DOHH2 (cell line): ENCODE measurements around the gene CDH2.

ENCODE experiments used
- H3F3A ChIP-seq: fragments of 200-600 bp; sonication (generic), shearing (Covaris generic); 2 replicates; pipeline ENCODE4 v1.6.0; 2016; ENCODE audit warnings: antibody characterized with exemption, mild to moderate bottlenecking; ENCODE audit not compliant: control insufficient read depth, insufficient read depth
- H3K27ac ChIP-seq: fragments of 200-600 bp; sonication (generic); 2 replicates; pipeline ENCODE4 v1.5.1; 2014; ENCODE audit warnings: low read depth, mild to moderate bottlenecking, low read length, moderate library complexity
- H3K27me3 ChIP-seq: fragments of 200-600 bp; sonication (generic); 2 replicates; pipeline ENCODE4 v1.6.1; 2014; ENCODE audit warnings: mild to moderate bottlenecking, low read length, mixed read lengths; ENCODE audit not compliant: control insufficient read depth
- H3K36me3 ChIP-seq: fragments of 200-600 bp; sonication (generic); 2 replicates; pipeline ENCODE4 v1.6.1; 2014; ENCODE audit warnings: mild to moderate bottlenecking, low read length, moderate library complexity, mixed read lengths; ENCODE audit not compliant: control insufficient read depth
- H3K4me1 ChIP-seq: fragments of 200-600 bp; sonication (generic); 2 replicates; pipeline ENCODE4 v1.6.1; 2014; ENCODE audit warnings: mild to moderate bottlenecking, low read length, mixed read lengths; ENCODE audit not compliant: control insufficient read depth
- H3K4me2 ChIP-seq: fragments of 200-600 bp; sonication (generic); 2 replicates; pipeline ENCODE4 v1.6.0; 2014; ENCODE audit warnings: mild to moderate bottlenecking, low read length, moderate library complexity
- H3K4me3 ChIP-seq: fragments of 200-600 bp; sonication (generic); 2 replicates; pipeline ENCODE4 v1.5.1; 2014; ENCODE audit warnings: mild to moderate bottlenecking, low read length, mixed read lengths
- H3K79me2 ChIP-seq: fragments of 200-600 bp; sonication (generic); 2 replicates; pipeline ENCODE4 v1.6.1; 2014; ENCODE audit warnings: mild to moderate bottlenecking, low read length, mixed read lengths; ENCODE audit not compliant: control insufficient read depth
- H3K9me2 ChIP-seq: fragments of 200-600 bp; sonication (generic); replicated peaks from 2 replicates; pipeline ENCODE4 v1.6.1; 2014; ENCODE audit warnings: mild to moderate bottlenecking, low read length, mixed read lengths; ENCODE audit not compliant: control insufficient read depth
- H3K9me3 ChIP-seq: fragments of 200-600 bp; sonication (generic); 2 replicates; pipeline ENCODE4 v1.6.1; 2014; ENCODE audit warnings: antibody characterized with exemption, low read length, mixed read lengths; ENCODE audit not compliant: control insufficient read depth, insufficient read depth
- H4K20me1 ChIP-seq: fragments of 200-600 bp; sonication (generic); 2 replicates; pipeline ENCODE4 v1.6.0; 2014; ENCODE audit warnings: low read depth, mild to moderate bottlenecking, antibody characterized with exemption, low read length, moderate library complexity; ENCODE audit not compliant: control insufficient read depth, insufficient read depth
- CTCF ChIP-seq: fragments of 200-600 bp; sonication (generic); IDR thresholded peaks from one replicate; pipeline ENCODE4 v1.5.1; 2014; ENCODE audit warnings: antibody characterized with exemption, mild to moderate bottlenecking, low read depth, low read length; ENCODE audit not compliant: poor library complexity, severe bottlenecking
- EZH2phosphoT487 ChIP-seq: fragments of 200-600 bp; sonication (generic); IDR thresholded peaks from 2 replicates; pipeline ENCODE4 v1.6.1; 2017; ENCODE audit warnings: borderline replicate concordance, mild to moderate bottlenecking, antibody characterized with exemption, low read length, moderate library complexity, mixed read lengths

Gene CDH2

GRCh38 chr18:28036488-28036887, 140.4 kb downstream of the CDH2 start:
- Histone ChIP-seq H3F3A (no peaks in the 10 kb centered on the region), H3K9me2 (no peaks in the 10 kb centered on the region), H3K9me3 (no peaks in the 10 kb centered on the region), H3K36me3 (no peaks in the 10 kb centered on the region), H3K4me2 (no peak overlapping the region), H3K27ac (no peak overlapping the region), H3K79me2 (no peaks in the 10 kb centered on the region), H3K4me1 (no peaks in the 10 kb centered on the region), H3K4me3 (no peak overlapping the region), H3K27me3 (no peaks in the 10 kb centered on the region), H4K20me1 (no peaks in the 10 kb centered on the region)
- TF ChIP-seq EZH2phosphoT487 = no peak
- TF ChIP-seq CTCF = no peak

GRCh38 chr18:28034567-28034966, 142.4 kb downstream of the CDH2 start:
- Histone ChIP-seq H3K4me3 (no peak overlapping the region), H3K27ac (no peak overlapping the region), H4K20me1 (no peaks in the 10 kb centered on the region), H3K9me2 (no peaks in the 10 kb centered on the region), H3K27me3 (no peaks in the 10 kb centered on the region), H3K4me2 (no peak overlapping the region), H3K79me2 (no peaks in the 10 kb centered on the region), H3K36me3 (no peaks in the 10 kb centered on the region), H3K9me3 (no peaks in the 10 kb centered on the region), H3K4me1 (no peaks in the 10 kb centered on the region), H3F3A (no peaks in the 10 kb centered on the region)
- no peak for TF ChIP-seq CTCF
- TF ChIP-seq EZH2phosphoT487 = no peak

- no peaks in the 10 kb centered on the region for H3K36me3 ChIP-seq
- H3K4me2 ChIP-seq = no peak overlapping the region
- H3K4me1 ChIP-seq = no peaks in the 10 kb centered on the region
- no peaks in the 10 kb centered on the region for H3F3A ChIP-seq
- H3K27ac ChIP-seq = no peak overlapping the region
- no peak for TF ChIP-seq CTCF
- TF ChIP-seq EZH2phosphoT487 = no peak
- no peaks in the 10 kb centered on the region for H3K27me3 ChIP-seq
- no peaks in the 10 kb centered on the region for H3K9me2 ChIP-seq
- H3K9me3 ChIP-seq = no peaks in the 10 kb centered on the region
- no peaks in the 10 kb centered on the region for H4K20me1 ChIP-seq
- H3K79me2 ChIP-seq = no peaks in the 10 kb centered on the region
- H3K4me3 ChIP-seq = no peak overlapping the region
Measured at GRCh38 chr18:28032177-28032576, 144.8 kb downstream of the CDH2 start.

GRCh38 chr18:28030458-28030857, 146.5 kb downstream of the CDH2 start:
- H3K4me3 ChIP-seq = no peak overlapping the region
- H3K79me2 ChIP-seq = no peaks in the 10 kb centered on the region
- H3K27ac ChIP-seq = no peak overlapping the region
- no peaks in the 10 kb centered on the region for H3K27me3 ChIP-seq
- no peaks in the 10 kb centered on the region for H3K4me1 ChIP-seq
- no peak overlapping the region for H3K4me2 ChIP-seq
- no peaks in the 10 kb centered on the region for H3K9me3 ChIP-seq
- TF ChIP-seq CTCF = no peak
- TF ChIP-seq EZH2phosphoT487 = no peak
- no peaks in the 10 kb centered on the region for H3K36me3 ChIP-seq
- H3K9me2 ChIP-seq = no peaks in the 10 kb centered on the region
- no peaks in the 10 kb centered on the region for H3F3A ChIP-seq
- H4K20me1 ChIP-seq = no peaks in the 10 kb centered on the region
